Right ventricle myocardium inferior (tissue), 1 donor: Measurements from ENCODE around the gene MINDY2. TPM values are rescaled to one million over a fixed set of nuclear protein-coding genes. Genes with fewer than 3 reads are reported as not detected.

Source experiments
- ATAC-seq: fragments of 200-7000 bp; cut with Tn5 transposase; one replicate; pipeline ENCODE4 v1.9.1; 2020; ENCODE audit warnings: mild to moderate bottlenecking, moderate library complexity
- DNase-seq: peaks from one replicate; pipeline ENCODE4 v3.0.0; 2021; ENCODE audit errors: missing footprints
- intact Hi-C: fragments of 100-400 bp; cut with DNase I; formaldehyde crosslinking; loops from one replicate; pipeline ENCODE4 v1.11.0; 2022
- total RNA-seq: library from RNA; stranded (reverse); fragmentation: NEBNext Ultra II Directional; extraction: Animal tissue kit (Norgen Biotek cat#: 25700); gene quantifications from one replicate; pipeline ENCODE4 v1.2.1, GENCODE V29; 2021
- donor health status: DM: no; HTN: yes; CAD: no; lungs with severe emphysema.

MINDY2 gene
- total RNA-seq, 1 donor from 2014 or later, result 38.2 TPM

DNA sequence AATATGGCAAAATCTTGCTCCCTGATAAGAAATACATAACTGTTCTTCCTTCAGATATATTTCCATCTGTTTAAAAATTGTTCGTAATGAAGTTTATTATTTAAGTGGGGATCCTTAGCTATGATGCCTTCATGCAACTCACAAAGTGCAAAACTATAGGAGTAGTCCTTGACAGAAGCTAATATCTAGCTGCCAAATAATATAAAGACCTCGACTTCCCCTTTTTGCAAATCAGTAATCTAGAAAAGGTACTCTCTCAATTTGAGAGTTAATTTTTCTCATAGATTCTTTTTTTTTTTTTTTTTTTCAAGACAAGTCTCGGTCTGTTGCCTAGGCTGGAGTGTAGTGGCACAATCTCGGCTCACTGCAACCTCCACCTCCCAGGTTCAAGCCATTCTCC is 139.4 kb downstream of the MINDY2 start:
- no peak for DNase-seq
- intact Hi-C loops, result no loop called here
- no peak for ATAC-seq

Other genes starting within 250 kb of the MINDY2 start
- 64.9 TPM for gene ADAM10, start 21.6 kb upstream of the MINDY2 start, total RNA-seq
- gene SLTM, start 162.4 kb downstream of the MINDY2 start, total RNA-seq, result 49.2 TPM
- 22.2 TPM for gene RNF111, start 216.4 kb downstream of the MINDY2 start, total RNA-seq